ENCODE results near the gene TMEM134. TPM values are rescaled to one million over a fixed set of nuclear protein-coding genes. Genes with fewer than 3 reads are reported as not detected.

The TMEM134 gene
- total and polyA plus RNA-seq, 9 of the 15 experiments (the other 6 are each of a cell fraction or from before 2014, with no cell fraction given): 0.63 to 48.4 (median 10.7) TPM

GRCh38 chr11:67516806-67517205 lies 47.8 kb upstream of the TMEM134 start:
- Histone ChIP-seq H3K27ac (ENCODE audit: extremely low read depth, low read depth, low read length) (no peak overlapping the region), H4K20me1 (replicated peaks; ENCODE audit: control insufficient read depth, insufficient read depth, low read length) (0 out of 2 replicates have a peak, but pooled peaks cover 4% of the 10 kb centered on the region), H3K9me3 (replicated peaks; ENCODE audit: control insufficient read depth, insufficient read depth, low read depth, low read length) (no peaks in the 10 kb centered on the region), H3K4me3 (no peak overlapping the region), H3K4me2 (ENCODE audit: insufficient read depth, low read length) (no peak overlapping the region), H2AFZ (ENCODE audit: low read depth, low read length) (no peak overlapping the region), H3K27me3 (ENCODE audit: control insufficient read depth in 2 of 2, insufficient read depth in 2 of 2, low read length in 2 of 2) (peaks cover 7 to 24% of the 10 kb centered on the region in 2 experiments; a peak in 4 of 5 replicates), H3K36me3 (ENCODE audit: control insufficient read depth, insufficient read depth, low read length) (no peaks in the 10 kb centered on the region), H3K9me1 (ENCODE audit: control insufficient read depth, insufficient read depth, low read length) (no peaks in the 10 kb centered on the region), H3K4me1 (replicated peaks in 1 of 2; ENCODE audit: control insufficient read depth in 2 of 2, insufficient read depth in 2 of 2, low read length in 2 of 2) (peaks cover 0 to 14% of the 10 kb centered on the region in 2 experiments; a peak in 2 of 5 replicates), H3K9ac (ENCODE audit: insufficient read depth in 1 of 2, low read depth in 2 of 2, low read length in 2 of 2) (peak overlapping the region in 1 of 2 experiments; percentile 55; a peak in 2 of 4 replicates), H3K79me2 (ENCODE audit: control insufficient read depth, insufficient read depth, low read length) (no peaks in the 10 kb centered on the region)
- WGBS (ENCODE audit: insufficient coverage, low coverage, missing lambda C conversion rate): 33% methylated on average over 9 of the region's 9 CpGs
- in situ Hi-C loops (cut with MboI) (no loop called here), intact Hi-C loops (cut with micrococcal nuclease) (no loop called here)
- ChIA-PET POLR2A (no interaction called here), CTCF (ENCODE audit: low intra/inter-chr PET ratio) (interaction anchor here (0.5 kb wide), 1 partner anchor 58 kb away, joined by 3 read pairs; no protein-coding TSS in a partner anchor)
- no TSS peak for BruUV-seq (replicated peaks)
- no peak for ATAC-seq
- no peak for DNase-seq (ENCODE audit: extremely low read depth in 1 of 4, low spot score in 3 of 4)
- FAIRE-seq: no peak
- TF ChIP-seq KDM1A (IDR thresholded peaks at IDR 0.05) (no peak), NBN (IDR thresholded peaks at IDR 0.05; ENCODE audit: low read depth) (no peak), ZNF165 (CRISPR knock-in tag; IDR thresholded peaks at IDR 0.05; ENCODE audit: borderline replicate concordance) (no peak), ZNF398 (CRISPR knock-in tag; IDR thresholded peaks at IDR 0.05) (no peak), ZZZ3 (IDR thresholded peaks at IDR 0.05) (no peak), RAD51 (IDR thresholded peaks at IDR 0.05; ENCODE audit: borderline replicate concordance, low read depth) (no peak), ZNF175 (CRISPR knock-in tag; IDR thresholded peaks at IDR 0.05; ENCODE audit: low read depth) (no peak), ZBTB33 (CRISPR knock-in tag; IDR thresholded peaks at IDR 0.05) (no peak), ZNF609 (CRISPR knock-in tag; IDR thresholded peaks at IDR 0.05; ENCODE audit: borderline replicate concordance) (no peak), ZBTB34 (CRISPR knock-in tag; IDR thresholded peaks at IDR 0.05) (no peak), KLF10 (CRISPR knock-in tag; IDR thresholded peaks at IDR 0.05) (no peak), POU5F1 (IDR thresholded peaks at IDR 0.05; ENCODE audit: borderline replicate concordance, low read depth, low read length, partially characterized antibody) (no peak), ZNF239 (CRISPR knock-in tag; IDR thresholded peaks at IDR 0.05) (no peak)

Measured in K562 (cell line).